Mesenteric fat pad (tissue), 1 donor: ENCODE results near the gene CPA2. TPM values are rescaled to one million over a fixed set of nuclear protein-coding genes. Genes with fewer than 3 reads are reported as not detected.

Experiments
- DNase-seq: peaks from one replicate; pipeline ENCODE4 v3.0.0-alpha.2; 2020; ENCODE audit warnings: low spot score
- total RNA-seq: library from RNA; stranded (reverse); fragmentation: NEBNext Ultra II Directional; extraction: Animal tissue kit (Norgen Biotek cat#: 25700); gene quantifications from one replicate; pipeline ENCODE4 v1.2.1, GENCODE V29; 2021
- donor health status: DM: yes; HTN: yes; CAD: no.

CPA2 gene
- total RNA-seq, 1 donor from 2014 or later = 2.2 TPM

GRCh38 chr7:130279286-130279685, 12.6 kb downstream of the CPA2 start:
- no peak for DNase-seq

DNA sequence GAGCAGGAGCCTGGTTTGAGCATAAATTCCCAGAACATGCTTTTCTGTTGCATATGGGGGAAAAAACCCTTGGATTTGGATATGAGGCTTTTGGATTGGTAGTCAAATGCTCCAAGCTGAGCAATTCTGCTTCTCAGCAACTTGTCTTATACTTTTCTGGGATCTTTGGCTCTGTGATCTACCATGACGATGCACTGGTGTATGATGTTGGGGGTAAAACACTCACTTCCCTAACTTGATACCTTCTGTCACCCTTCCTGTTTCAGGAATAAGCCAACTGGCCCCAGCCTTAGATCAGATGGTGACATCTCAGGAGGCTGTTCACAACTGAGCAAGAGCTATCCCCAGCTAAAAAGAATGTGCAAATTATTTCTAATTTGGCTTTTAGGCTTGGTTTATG, 13.2 kb downstream of the CPA2 start:
- no peak for DNase-seq

DNA sequence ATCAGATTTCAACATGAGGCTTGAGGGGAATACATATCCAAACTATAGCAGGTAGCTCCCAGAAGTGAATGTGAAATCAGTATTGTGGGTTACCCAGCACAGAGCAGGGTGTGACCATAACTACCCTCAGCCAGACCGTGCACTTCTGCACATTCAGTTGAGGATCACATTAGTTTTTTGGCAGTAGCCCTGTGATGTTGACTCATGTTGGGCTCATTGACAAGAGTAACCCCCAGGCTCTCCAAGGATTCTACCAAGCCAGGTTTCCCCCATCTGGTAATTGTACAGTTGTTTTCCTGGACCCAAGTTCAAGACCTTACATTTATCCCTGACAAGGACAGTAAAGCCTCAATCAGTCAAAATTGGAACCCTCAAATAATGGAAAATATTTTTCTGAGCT, 14.6 kb downstream of the CPA2 start:
- DNase-seq = no peak

GRCh38 chr7:130286881-130287280, 20.2 kb downstream of the CPA2 start:
- DNase-seq = no peak

- DNase-seq = no peak
Observed at GRCh38 chr7:130288168-130288567, 21.5 kb downstream of the CPA2 start.

GRCh38 chr7:130288829-130289228, 22.2 kb downstream of the CPA2 start:
- no peak for DNase-seq

DNA sequence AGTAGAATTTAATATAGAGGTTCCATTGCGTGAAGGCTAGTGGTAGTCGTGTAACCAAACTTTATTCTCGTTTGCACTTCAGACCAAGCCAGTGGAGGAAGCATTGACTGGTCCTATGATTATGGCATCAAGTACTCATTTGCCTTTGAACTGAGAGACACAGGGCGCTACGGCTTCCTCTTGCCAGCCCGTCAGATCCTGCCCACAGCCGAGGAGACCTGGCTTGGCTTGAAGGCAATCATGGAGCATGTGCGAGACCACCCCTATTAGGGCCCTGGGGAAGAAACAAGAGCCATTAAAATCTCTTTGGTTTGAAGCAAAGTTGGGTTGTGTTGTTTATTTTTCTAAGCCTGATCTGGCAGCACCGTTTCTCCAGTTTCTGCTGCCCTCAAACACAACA, 22.8 kb downstream of the CPA2 start:
- no peak for DNase-seq

DNA sequence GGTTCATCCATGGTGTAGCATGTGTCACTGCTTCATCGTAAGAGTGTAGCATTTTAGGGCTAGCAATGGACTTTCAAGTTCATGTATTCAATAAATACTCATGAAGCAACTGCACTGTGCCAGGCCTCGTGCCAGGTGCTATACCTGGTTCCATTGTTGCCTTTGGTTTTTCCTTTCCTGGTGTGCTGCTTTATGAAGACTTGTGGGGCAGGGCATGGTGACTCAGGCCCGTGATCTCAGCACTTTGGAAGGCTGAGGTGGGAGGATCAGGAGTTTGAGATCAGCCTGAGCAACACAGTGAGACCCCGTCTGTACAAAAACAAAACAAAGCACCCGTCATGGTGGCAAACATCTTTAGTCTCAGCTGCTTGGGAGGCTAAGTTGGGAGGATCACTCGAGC, 24.1 kb downstream of the CPA2 start:
- DNase-seq = no peak

DNA sequence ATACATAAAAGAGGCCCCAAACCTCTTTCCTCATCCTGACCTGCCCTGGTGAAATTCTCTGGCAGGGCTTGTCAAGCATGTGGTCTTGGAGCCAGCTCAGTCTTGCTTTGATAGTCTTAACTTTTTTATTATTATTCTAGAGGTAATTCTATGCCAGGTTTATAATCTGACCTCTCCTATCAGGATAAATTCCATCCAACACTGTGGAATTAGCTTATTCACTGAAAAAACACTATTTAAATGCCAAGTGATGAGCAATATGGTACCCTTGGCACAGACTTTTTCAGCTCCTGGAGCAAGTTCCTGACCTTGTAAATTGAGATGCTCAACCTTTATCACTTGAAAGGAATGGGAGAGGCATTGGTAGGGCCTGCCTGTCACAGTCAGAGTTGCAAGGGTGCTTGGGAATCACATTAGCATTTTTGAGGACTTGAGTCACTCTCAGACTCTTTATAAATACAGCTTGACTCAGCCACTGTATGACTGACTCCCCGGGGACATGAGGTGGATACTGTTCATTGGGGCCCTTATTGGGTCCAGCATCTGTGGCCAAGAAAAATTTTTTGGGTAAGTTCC, 26.1 kb downstream of the CPA2 start, which contains the start of gene CPA4:
CPA4 (plus strand) TSS at position 480 of the 576 bp plus-strand sequence; CDS start at position 500, 20 bp downstream.
- peak; percentile 41 for DNase-seq

DNA sequence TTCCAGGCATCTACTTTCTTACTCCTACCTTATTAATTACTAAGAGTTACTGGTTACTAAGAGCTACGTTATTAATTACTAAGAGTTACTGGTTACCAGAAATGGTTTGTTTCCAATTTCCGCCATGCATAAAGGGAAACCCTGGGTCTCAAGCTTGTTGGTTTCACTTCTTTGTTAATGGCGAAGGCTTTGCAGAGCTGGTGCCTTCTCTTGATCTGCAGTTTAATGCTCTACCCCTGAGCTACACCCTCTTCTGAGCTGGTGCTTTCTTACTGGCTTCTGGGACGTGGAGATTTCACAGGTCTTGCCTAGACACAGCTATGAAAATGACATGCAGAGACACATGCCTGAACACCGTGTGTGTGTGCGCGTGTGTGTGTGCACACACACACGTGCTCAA, 26.9 kb downstream of the CPA2 start:
- DNase-seq = peak; percentile 9

DNA sequence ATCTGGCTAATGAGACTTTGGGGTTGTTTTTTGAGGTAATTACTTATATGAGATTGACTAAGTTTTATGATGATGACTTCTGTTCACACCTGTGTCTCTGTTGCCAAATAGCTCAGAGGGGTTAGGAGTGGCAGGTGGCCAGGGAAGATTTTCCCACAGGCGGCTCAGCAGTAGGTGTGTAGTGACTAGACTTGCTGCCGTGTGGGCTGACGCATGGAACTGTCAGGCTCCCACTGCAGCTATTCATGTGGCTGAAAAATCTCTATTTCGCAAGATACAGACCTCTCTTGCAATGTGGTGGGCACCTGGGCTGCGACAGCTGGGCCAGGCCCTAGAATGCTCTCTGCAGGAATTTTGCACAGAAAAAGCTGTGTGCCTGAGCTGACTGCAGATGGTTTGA, 27.7 kb downstream of the CPA2 start:
- peak; percentile 12 for DNase-seq

GRCh38 chr7:130296221-130296951, 29.7 kb downstream of the CPA2 start:
- no peak for DNase-seq

- DNase-seq = peak; percentile 68
Observed at GRCh38 chr7:130297628-130298543, 31.2 kb downstream of the CPA2 start.

GRCh38 chr7:130298544-130299326, 32.1 kb downstream of the CPA2 start:
- DNase-seq = peak; percentile 12

DNA sequence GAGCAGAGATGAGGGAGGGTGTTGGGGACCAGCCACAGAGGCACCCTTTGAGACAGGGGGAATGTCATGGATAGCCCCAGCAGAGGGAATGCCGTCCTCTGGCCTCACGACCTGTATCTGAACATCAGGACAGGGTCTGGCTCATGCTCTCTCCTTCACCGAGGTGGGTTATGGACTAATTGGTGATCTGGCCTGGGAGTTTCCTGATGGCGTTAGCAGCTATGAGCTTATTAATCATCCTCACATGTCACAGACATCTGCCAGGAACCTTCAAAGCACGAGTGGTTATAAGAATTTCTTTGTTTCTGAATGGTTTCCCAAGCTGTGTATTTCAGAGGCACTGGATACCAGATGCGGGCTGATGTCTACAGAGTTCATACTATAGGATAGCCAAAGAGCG, 33.2 kb downstream of the CPA2 start:
- peak; percentile 76 for DNase-seq

DNA sequence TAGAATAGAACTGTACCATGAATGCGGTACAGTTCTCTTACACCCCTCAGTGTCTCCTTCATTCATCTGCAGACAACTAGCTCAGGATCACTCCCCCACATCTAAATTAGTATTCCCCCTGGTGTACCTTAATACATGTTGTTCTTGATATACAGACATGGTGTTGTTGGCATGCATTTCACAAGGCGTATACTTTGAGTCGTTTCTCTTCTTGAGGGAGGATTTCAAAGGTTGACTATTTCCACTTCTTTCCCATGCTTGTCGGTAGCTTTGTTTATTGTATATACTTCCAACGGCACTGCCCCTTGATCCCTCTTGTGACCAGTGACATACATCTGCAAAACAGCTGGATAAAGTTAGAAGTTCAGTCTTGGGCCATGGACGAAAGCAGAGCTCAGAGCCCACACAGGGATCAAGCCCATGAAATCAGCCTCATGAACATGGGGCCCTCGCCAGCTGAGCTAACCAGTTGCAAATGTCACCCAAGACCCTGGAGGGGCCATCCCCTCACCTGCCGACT, 34.9 kb downstream of the CPA2 start:
- no peak for DNase-seq

DNA sequence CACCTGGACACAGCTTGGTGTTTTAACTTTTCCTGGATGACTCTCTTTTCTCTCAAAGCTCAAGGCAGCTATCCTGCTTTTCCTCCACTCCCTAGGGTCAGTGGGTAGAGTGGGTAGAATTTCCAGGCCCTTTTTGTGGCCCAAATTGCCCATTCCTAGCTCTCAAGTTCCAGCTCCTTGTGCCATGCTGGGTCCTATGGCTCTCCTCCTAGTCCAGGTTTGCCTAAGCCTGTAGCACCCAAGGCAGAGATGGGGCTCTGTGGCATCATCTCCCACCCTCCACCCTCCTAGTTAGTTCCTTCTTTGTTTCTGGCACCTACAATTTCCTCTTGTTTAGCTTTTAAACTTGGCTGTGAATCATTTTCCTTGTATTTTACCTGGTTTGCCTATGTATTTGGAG, 36.0 kb downstream of the CPA2 start:
- no peak for DNase-seq

DNA sequence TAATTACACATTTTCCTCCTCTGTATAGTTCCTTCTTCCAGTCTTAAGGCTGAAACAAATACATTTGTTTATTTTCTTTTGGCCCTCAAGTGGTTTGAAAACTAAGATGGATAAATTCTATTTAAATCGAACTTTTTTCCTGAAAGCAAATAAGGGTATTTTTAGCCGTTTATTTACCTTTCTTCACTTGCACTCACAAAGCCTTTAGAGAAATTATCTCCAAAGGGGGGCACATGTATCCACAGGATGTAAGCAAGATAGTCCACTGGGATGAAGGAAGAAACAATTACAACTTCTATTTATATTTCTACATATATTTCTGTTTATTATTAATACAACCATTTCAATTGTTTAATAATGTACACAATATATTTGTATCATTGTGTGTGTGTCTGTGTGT, 36.5 kb downstream of the CPA2 start:
- no peak for DNase-seq

GRCh38 chr7:130303551-130303950, 36.9 kb downstream of the CPA2 start:
- no peak for DNase-seq

- no peak for DNase-seq
Observed at GRCh38 chr7:130303982-130304381, 37.3 kb downstream of the CPA2 start.

DNA sequence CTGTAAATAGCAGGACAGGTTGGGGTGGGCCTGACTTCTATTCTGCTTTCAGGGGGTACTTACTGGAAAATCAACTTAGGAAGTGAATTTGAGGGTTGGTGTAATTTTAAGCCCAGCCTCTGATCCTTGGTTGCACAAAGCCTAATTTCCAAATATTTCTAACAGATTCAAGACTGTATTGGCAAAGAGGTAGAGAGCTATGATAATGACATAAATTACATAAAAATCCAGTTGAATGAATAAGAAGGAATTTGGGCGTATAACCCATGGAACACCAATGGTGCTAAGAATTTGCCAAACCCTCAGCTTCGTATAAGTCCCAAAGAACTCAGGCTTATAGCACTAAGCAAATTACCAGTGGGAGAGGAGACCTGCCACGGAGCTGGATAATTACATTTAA, 38.2 kb downstream of the CPA2 start:
- DNase-seq = no peak
